ENCODE measurements around the gene CYP51A1.
"Not testable (repeated sequence)": the region's sequence is repeated elsewhere in the genome, so short reads cannot be mapped to it uniquely, and the experiment has no call there.

The CYP51A1 gene

GRCh38 chr7:92131093-92131492 lies 3.2 kb downstream of the CYP51A1 start:
- DNase-seq, result no peak

- no peak for DNase-seq
Measured at GRCh38 chr7:92121681-92122080, 12.6 kb downstream of the CYP51A1 start.

- no peak for DNase-seq
Measured at GRCh38 chr7:92119213-92119759, 15.0 kb downstream of the CYP51A1 start.

GRCh38 chr7:92116949-92117348 lies 17.3 kb downstream of the CYP51A1 start:
- no peak for DNase-seq

- no peak for DNase-seq
Measured at GRCh38 chr7:92115821-92116220, 18.5 kb downstream of the CYP51A1 start.

GRCh38 chr7:92110857-92111256 lies 23.4 kb downstream of the CYP51A1 start:
- no peak for DNase-seq

GRCh38 chr7:92108821-92109220 lies 25.5 kb downstream of the CYP51A1 start:
- DNase-seq, result no peak

- not testable (repeated sequence) for DNase-seq
Measured at GRCh38 chr7:92102862-92103261, 31.4 kb downstream of the CYP51A1 start.

- no peak for DNase-seq
Measured at GRCh38 chr7:92100534-92100933, 33.7 kb downstream of the CYP51A1 start.

- no peak for DNase-seq
Measured at GRCh38 chr7:92095380-92095779, 38.9 kb downstream of the CYP51A1 start.

- no peak for DNase-seq
Measured at GRCh38 chr7:92092210-92092609, 42.1 kb downstream of the CYP51A1 start.

GRCh38 chr7:92088266-92088665 lies 46.0 kb downstream of the CYP51A1 start:
- DNase-seq, result no peak

- DNase-seq, result not testable (repeated sequence)
Measured at GRCh38 chr7:92083922-92084321, 50.4 kb downstream of the CYP51A1 start.

- no peak for DNase-seq
Measured at GRCh38 chr7:92076509-92076908, 57.8 kb downstream of the CYP51A1 start.

GRCh38 chr7:92075455-92076158 lies 58.7 kb downstream of the CYP51A1 start:
- DNase-seq, result no peak

GRCh38 chr7:92072708-92073107 lies 61.6 kb downstream of the CYP51A1 start:
- DNase-seq, result no peak

GRCh38 chr7:92072121-92072520 lies 62.2 kb downstream of the CYP51A1 start:
- DNase-seq, result no peak

GRCh38 chr7:92071032-92071431 lies 63.2 kb downstream of the CYP51A1 start:
- no peak for DNase-seq

GRCh38 chr7:92064438-92065029 lies 69.7 kb downstream of the CYP51A1 start:
- DNase-seq, result no peak
